Ishikawa (cell line): ENCODE data around the gene CUTA.

Experiments
- CEBPB ChIP-seq: IDR thresholded peaks from 2 replicates; pipeline ENCODE4 v1.6.1; 2012
- CREB1 ChIP-seq: IDR thresholded peaks from 2 replicates; pipeline ENCODE4 v1.6.1; 2012; ENCODE audit warnings: low read depth
- EGR1 ChIP-seq: IDR thresholded peaks from 2 replicates; pipeline ENCODE4 v1.6.1; 2012
- EP300 ChIP-seq: IDR thresholded peaks from 2 replicates; pipeline ENCODE4 v1.6.1; 2012; ENCODE audit warnings: borderline replicate concordance
- FOXM1 ChIP-seq: IDR thresholded peaks from 2 replicates; pipeline ENCODE4 v1.6.1; 2012; ENCODE audit warnings: low read depth, borderline replicate concordance
- MAX ChIP-seq: IDR thresholded peaks from 2 replicates; pipeline ENCODE4 v1.6.1; 2012
- NFIC ChIP-seq: IDR thresholded peaks from 2 replicates; pipeline ENCODE4 v1.6.1; 2012
- RAD21 ChIP-seq: IDR thresholded peaks from 2 replicates; pipeline ENCODE4 v1.6.1; 2012; ENCODE audit warnings: low read depth
- REST ChIP-seq: IDR thresholded peaks from 2 replicates; pipeline ENCODE4 v1.6.1; 2012; ENCODE audit warnings: low read depth, mild to moderate bottlenecking
- TAF1 ChIP-seq: IDR thresholded peaks from 2 replicates; pipeline ENCODE4 v1.6.1; 2012; ENCODE audit warnings: low read depth, mild to moderate bottlenecking
- TCF12 ChIP-seq: IDR thresholded peaks from 2 replicates; pipeline ENCODE4 v1.6.1; 2012; ENCODE audit warnings: low read depth
- TEAD4 ChIP-seq: IDR thresholded peaks from 2 replicates; pipeline ENCODE4 v1.6.1; 2012
- USF1 ChIP-seq: IDR thresholded peaks from 2 replicates; pipeline ENCODE4 v1.6.1; 2012
- YY1 ChIP-seq: IDR thresholded peaks from 2 replicates; pipeline ENCODE4 v1.6.1; 2012; ENCODE audit warnings: low read depth
- ZBTB7A ChIP-seq: IDR thresholded peaks from 2 replicates; pipeline ENCODE4 v1.6.1; 2012; ENCODE audit warnings: low read depth

CUTA gene

GRCh38 chr6:33453393-33454008, 35.6 kb upstream of the CUTA start:
- no peak for TF ChIP-seq TEAD4
- TF ChIP-seq USF1 = no peak
- TF ChIP-seq ZBTB7A = no peak
- TF ChIP-seq CEBPB = no peak
- no peak for TF ChIP-seq YY1
- no peak for TF ChIP-seq EP300
- TF ChIP-seq RAD21 = no peak
- no peak for TF ChIP-seq MAX
- TF ChIP-seq NFIC = no peak
- no peak for TF ChIP-seq FOXM1
- no peak for TF ChIP-seq EGR1
- no peak for TF ChIP-seq TAF1
- TF ChIP-seq REST = no peak
- no peak for TF ChIP-seq TCF12

- no peak for TF ChIP-seq REST
- no peak for TF ChIP-seq FOXM1
- no peak for TF ChIP-seq USF1
- TF ChIP-seq TEAD4 = no peak
- no peak for TF ChIP-seq RAD21
- TF ChIP-seq MAX = no peak
- TF ChIP-seq NFIC = no peak
- TF ChIP-seq YY1 = no peak
- TF ChIP-seq TAF1 = no peak
- no peak for TF ChIP-seq CREB1
- no peak for TF ChIP-seq EP300
Measured at GRCh38 chr6:33452496-33452895, 34.6 kb upstream of the CUTA start.

GRCh38 chr6:33451606-33452005, 33.7 kb upstream of the CUTA start:
- no peak for TF ChIP-seq TAF1
- TF ChIP-seq CREB1 = no peak
- no peak for TF ChIP-seq TEAD4
- TF ChIP-seq REST = no peak
- no peak for TF ChIP-seq FOXM1
- no peak for TF ChIP-seq RAD21
- TF ChIP-seq NFIC = no peak
- no peak for TF ChIP-seq MAX

- no peak for TF ChIP-seq USF1
- TF ChIP-seq CREB1 = no peak
- no peak for TF ChIP-seq ZBTB7A
Measured at GRCh38 chr6:33450434-33450833, 32.5 kb upstream of the CUTA start.
